T47D (cell line): ENCODE measurements around the gene RGS10.
A peak's percentile ranks its signal among the peaks of the same experiment; 100 is the strongest.

ENCODE experiments used
- DNase-seq, 2 experiments: peaks; one replicate each; pipeline versions ENCODE4 v3.0.0 to v3.0.0-alpha.2; 2011 to 2012; ENCODE audit warnings: low read depth in 1 of 2, low spot score in 1 of 2
- JUND ChIP-seq: IDR thresholded peaks from 2 replicates; pipeline ENCODE4 v1.6.1; 2012; ENCODE audit warnings: low read depth
- in situ Hi-C: cut with HindIII; loops from 2 replicates; pipeline ENCODE4 v1.10.0; 2016; ENCODE audit warnings: low sequenced_read_pairs, low pct_unique_long_range_greater_than_20kb

Gene RGS10

GRCh38 chr10:119522747-119523426 is 19.6 kb downstream of the RGS10 start:
- in situ Hi-C loops: no loop called here
- TF ChIP-seq JUND: no peak
- DNase-seq: no peak

GRCh38 chr10:119521443-119522204 is 20.9 kb downstream of the RGS10 start:
- no peak for DNase-seq
- no peak for TF ChIP-seq JUND
- in situ Hi-C loops: no loop called here

- TF ChIP-seq JUND: no peak
- no peak for DNase-seq
- in situ Hi-C loops: no loop called here
Observed at GRCh38 chr10:119520283-119520682, 22.2 kb downstream of the RGS10 start.

- in situ Hi-C loops: no loop called here
- no peak for TF ChIP-seq JUND
- no peak for DNase-seq
Observed at GRCh38 chr10:119518936-119519335, 23.6 kb downstream of the RGS10 start.

- no peak for DNase-seq
- no peak for TF ChIP-seq JUND
- in situ Hi-C loops: no loop called here
Observed at GRCh38 chr10:119518176-119518575, 24.3 kb downstream of the RGS10 start.

GRCh38 chr10:119517235-119518141 is 25.0 kb downstream of the RGS10 start:
- no peak for DNase-seq
- TF ChIP-seq JUND: no peak
- in situ Hi-C loops: no loop called here

GRCh38 chr10:119516381-119517234 is 25.9 kb downstream of the RGS10 start:
- DNase-seq: no peak
- no peak for TF ChIP-seq JUND
- in situ Hi-C loops: no loop called here

- in situ Hi-C loops: no loop called here
- no peak for TF ChIP-seq JUND
- no peak for DNase-seq
Observed at GRCh38 chr10:119515511-119516045, 26.9 kb downstream of the RGS10 start.

- in situ Hi-C loops: no loop called here
- TF ChIP-seq JUND: no peak
- no peak for DNase-seq
Observed at GRCh38 chr10:119514819-119515218, 27.7 kb downstream of the RGS10 start.

GRCh38 chr10:119511828-119512515 is 30.5 kb downstream of the RGS10 start:
- in situ Hi-C loops: no loop called here
- TF ChIP-seq JUND: no peak
- peak in 1 of 2 experiments; percentile 39 for DNase-seq

- in situ Hi-C loops: no loop called here
- DNase-seq: peak in 1 of 2 experiments; percentile 35
- no peak for TF ChIP-seq JUND
Observed at GRCh38 chr10:119509909-119510451, 32.5 kb downstream of the RGS10 start.
